Osteocyte (in vitro differentiated cells): ENCODE measurements around the gene KCNH2. TPM values are rescaled to one million over a fixed set of nuclear protein-coding genes. Genes with fewer than 3 reads are reported as not detected.

Source experiments
- DNase-seq: peaks from one replicate; pipeline ENCODE4 v3.0.0; 2021; ENCODE audit warnings: mixed read lengths; ENCODE audit not compliant: unreplicated experiment; ENCODE audit errors: extremely low spot score
- H3K27ac Mint-ChIP-seq: one replicate; pipeline ENCODE4 v1.8.0; 2021; ENCODE audit warnings: mild to moderate bottlenecking, mixed read lengths; ENCODE audit not compliant: unreplicated experiment
- H3K27me3 Mint-ChIP-seq: one replicate; pipeline ENCODE4 v1.8.0; 2021; ENCODE audit warnings: mixed read lengths; ENCODE audit not compliant: unreplicated experiment
- H3K36me3 Mint-ChIP-seq: one replicate; pipeline ENCODE4 v1.8.0; 2021; ENCODE audit warnings: mixed read lengths; ENCODE audit not compliant: unreplicated experiment
- H3K4me1 Mint-ChIP-seq: one replicate; pipeline ENCODE4 v1.8.0; 2021; ENCODE audit warnings: mixed read lengths; ENCODE audit not compliant: unreplicated experiment
- H3K4me3 Mint-ChIP-seq: one replicate; pipeline ENCODE4 v1.8.0; 2021; ENCODE audit warnings: mild to moderate bottlenecking, moderate library complexity, mixed read lengths; ENCODE audit not compliant: unreplicated experiment
- H3K9me3 Mint-ChIP-seq: one replicate; pipeline ENCODE4 v1.8.0; 2021; ENCODE audit warnings: mixed read lengths; ENCODE audit not compliant: unreplicated experiment
- total RNA-seq: library from RNA; stranded (reverse); gene quantifications from 2 replicates; pipeline ENCODE4 v1.2.1, GENCODE V29; 2021
- TF ChIP-seq, protein P1 (sequence below): fragments of 200-600 bp; sonication (generic); IDR thresholded peaks from 2 replicates; pipeline ENCODE4 v1.5.0; 2021; ENCODE audit warnings: antibody characterized with exemption, mild to moderate bottlenecking, moderate library complexity

Gene KCNH2
- total RNA-seq, 1 donor from 2014 or later, result not detected

GRCh38 chr7:151011097-151011409, 32.9 kb upstream of the KCNH2 start:
- Mint-ChIP-seq H3K4me3 (no peak overlapping the region), H3K4me1 (peaks cover 24% of the 10 kb centered on the region), H3K27me3 (no peaks in the 10 kb centered on the region), H3K9me3 (no peaks in the 10 kb centered on the region), H3K36me3 (no peaks in the 10 kb centered on the region), H3K27ac (no peak overlapping the region)
- no peak for DNase-seq
- TF ChIP-seq, protein P1, sequence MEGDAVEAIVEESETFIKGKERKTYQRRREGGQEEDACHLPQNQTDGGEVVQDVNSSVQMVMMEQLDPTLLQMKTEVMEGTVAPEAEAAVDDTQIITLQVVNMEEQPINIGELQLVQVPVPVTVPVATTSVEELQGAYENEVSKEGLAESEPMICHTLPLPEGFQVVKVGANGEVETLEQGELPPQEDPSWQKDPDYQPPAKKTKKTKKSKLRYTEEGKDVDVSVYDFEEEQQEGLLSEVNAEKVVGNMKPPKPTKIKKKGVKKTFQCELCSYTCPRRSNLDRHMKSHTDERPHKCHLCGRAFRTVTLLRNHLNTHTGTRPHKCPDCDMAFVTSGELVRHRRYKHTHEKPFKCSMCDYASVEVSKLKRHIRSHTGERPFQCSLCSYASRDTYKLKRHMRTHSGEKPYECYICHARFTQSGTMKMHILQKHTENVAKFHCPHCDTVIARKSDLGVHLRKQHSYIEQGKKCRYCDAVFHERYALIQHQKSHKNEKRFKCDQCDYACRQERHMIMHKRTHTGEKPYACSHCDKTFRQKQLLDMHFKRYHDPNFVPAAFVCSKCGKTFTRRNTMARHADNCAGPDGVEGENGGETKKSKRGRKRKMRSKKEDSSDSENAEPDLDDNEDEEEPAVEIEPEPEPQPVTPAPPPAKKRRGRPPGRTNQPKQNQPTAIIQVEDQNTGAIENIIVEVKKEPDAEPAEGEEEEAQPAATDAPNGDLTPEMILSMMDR, result no peak

DNA sequence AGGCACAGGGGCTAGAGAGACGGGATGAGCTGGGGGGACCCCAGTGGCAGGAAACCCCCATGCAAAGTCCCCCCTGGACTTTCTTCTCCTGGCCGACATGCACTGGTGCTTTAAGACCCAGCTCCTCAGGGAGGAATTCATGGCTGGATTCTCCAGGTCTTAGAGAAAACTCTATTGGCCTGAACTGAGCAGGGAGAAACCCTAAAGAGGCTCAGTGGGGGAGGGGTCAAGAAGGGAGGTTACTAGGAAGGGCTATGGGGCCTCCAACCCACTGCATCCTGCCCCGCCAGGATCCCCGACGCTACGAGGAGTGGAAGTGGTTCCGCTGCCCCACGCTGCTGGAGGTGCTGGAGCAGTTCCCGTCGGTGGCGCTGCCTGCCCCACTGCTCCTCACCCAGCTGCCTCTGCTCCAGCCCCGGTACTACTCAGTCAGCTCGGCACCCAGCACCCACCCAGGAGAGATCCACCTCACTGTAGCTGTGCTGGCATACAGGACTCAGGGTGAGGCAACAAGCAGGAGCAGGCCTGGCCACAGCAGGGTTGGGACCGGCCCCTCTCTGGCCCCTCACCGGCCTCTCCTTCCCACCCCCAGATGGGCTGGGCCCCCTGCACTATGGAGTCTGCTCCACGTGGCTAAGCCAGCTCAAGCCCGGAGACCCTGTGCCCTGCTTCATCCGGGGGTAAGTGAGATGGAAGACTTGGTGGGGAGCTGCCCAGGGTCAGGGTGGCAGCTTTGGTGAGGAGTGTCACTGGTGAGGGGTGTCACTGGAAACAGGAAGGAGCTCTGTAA, 32.4 kb upstream of the KCNH2 start:
- Mint-ChIP-seq H3K27me3 (peaks cover 4% of the 10 kb centered on the region), H3K4me1 (peaks cover 24% of the 10 kb centered on the region), H3K9me3 (no peaks in the 10 kb centered on the region), H3K27ac (no peak overlapping the region), H3K36me3 (no peaks in the 10 kb centered on the region), H3K4me3 (no peak overlapping the region)
- TF ChIP-seq, protein P1, result no peak
- no peak for DNase-seq

DNA sequence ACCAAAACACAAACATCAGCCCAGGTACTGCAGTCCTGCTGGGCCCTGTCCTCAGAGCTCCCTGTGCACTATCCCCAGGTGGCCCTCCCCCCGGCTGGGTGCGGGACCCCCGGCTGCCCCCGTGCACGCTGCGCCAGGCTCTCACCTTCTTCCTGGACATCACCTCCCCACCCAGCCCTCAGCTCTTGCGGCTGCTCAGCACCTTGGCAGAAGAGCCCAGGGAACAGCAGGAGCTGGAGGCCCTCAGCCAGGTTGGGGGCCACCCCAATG, 31.9 kb upstream of the KCNH2 start:
- Mint-ChIP-seq H3K4me1 (peaks cover 24% of the 10 kb centered on the region), H3K27me3 (peaks cover 8% of the 10 kb centered on the region), H3K27ac (no peak overlapping the region), H3K36me3 (no peaks in the 10 kb centered on the region), H3K4me3 (no peak overlapping the region), H3K9me3 (no peaks in the 10 kb centered on the region)
- no peak for DNase-seq
- TF ChIP-seq, protein P1, result no peak

GRCh38 chr7:151009327-151010036, 31.4 kb upstream of the KCNH2 start:
- Mint-ChIP-seq H3K36me3 (no peaks in the 10 kb centered on the region), H3K4me1 (peaks cover 24% of the 10 kb centered on the region), H3K27me3 (peaks cover 10% of the 10 kb centered on the region), H3K4me3 (no peak overlapping the region), H3K9me3 (no peaks in the 10 kb centered on the region), H3K27ac (no peak overlapping the region)
- TF ChIP-seq, protein P1, result no peak
- no peak for DNase-seq

DNA sequence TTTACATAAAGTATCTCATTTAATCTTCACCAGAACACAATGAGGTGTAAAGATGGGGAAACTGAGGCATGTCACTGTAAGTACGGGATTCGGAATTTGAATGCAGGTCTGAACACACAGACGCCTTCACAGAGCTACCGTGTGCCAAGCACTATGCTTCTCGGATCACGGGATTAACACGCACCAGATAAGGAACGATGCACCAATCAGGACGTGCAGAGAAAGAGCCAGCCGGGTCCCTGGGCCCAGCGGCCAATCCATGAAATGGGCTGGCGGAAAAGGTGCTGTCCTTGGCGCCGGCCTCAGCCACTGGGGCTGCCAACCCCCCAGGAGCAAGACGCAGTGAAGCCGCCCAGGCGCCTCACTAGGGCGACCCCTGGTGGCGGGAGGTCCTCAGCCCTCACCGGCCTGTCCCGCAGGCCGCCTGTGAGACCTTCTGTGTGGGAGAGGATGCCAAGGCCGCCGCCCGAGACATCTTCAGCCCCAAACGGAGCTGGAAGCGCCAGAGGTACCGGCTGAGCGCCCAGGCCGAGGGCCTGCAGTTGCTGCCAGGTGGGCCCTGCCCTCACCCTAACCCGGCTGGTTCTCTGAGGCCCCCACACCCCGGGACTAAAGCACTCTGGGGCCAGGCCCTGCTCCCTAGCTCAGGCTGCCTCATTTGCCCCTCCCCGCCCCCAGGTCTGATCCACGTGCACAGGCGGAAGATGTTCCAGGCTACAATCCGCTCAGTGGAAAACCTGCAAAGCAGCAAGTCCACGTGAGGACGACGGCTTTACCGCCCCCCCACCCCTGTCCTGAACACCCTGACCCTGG, 30.6 kb upstream of the KCNH2 start:
- H3K36me3 Mint-ChIP-seq, result no peaks in the 10 kb centered on the region
- H3K27me3 Mint-ChIP-seq, result peaks cover 13% of the 10 kb centered on the region
- no peak overlapping the region for H3K27ac Mint-ChIP-seq
- no peaks in the 10 kb centered on the region for H3K9me3 Mint-ChIP-seq
- peaks cover 24% of the 10 kb centered on the region for H3K4me1 Mint-ChIP-seq
- DNase-seq, result no peak
- no peak overlapping the region for H3K4me3 Mint-ChIP-seq
- TF ChIP-seq, protein P1, result peak; percentile 48
